ENCODE data around the gene SNRNP40.

Gene SNRNP40

DNA sequence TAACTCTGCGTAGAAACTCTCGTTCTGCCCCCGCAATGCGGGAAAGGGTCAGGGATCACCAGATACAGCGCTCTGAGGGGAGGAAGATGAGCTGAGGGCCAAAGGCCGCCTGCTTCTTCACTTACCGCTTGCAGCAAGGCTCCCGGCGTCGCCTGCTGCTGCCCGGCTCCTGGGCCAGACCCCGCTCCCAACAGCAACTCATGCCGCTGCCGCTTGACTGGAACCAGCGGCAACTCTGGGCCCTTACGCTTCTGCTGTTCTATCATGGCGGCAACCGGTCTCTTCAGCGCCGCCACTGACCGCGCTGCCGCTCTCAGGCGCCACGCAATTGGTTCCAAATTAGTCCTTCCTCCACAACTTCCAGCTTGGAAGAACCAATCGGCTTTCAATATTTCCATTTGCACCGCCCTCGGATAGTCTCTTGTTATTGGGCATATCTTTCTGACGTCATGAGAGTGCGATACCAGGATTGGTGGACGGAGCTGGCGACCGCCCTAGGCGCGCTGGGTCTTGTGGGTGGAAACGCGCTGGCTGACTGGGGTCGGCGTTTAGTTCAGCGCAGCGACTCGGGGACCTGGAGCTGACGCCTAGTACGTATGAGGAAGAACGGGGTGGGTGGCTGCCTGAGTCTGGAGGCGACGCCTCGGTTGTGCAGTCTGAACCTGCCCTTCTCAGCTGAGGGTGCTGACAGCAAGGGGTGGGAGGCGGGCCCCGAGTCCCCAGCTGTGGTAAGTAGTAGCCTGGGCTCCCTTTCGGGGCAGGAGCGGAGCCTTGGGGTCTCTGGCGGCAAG is at the start of gene SNRNP40, which contains the start of gene ZCCHC17:
Gene SNRNP40, minus strand, starts transcription at position 303 of the 791 bp plus-strand sequence. Its CDS starts 37 bp downstream, at position 266.
Gene ZCCHC17, plus strand, starts transcription at position 547 of the 791 bp plus-strand sequence. CDS start 13,067 bp downstream, outside the sequence.
- peak; percentile 52 to 100 (median 93) for DNase-seq

- DNase-seq = no peak
Measured at GRCh38 chr1:31345635-31346034, 49.0 kb upstream of the SNRNP40 start.

DNA sequence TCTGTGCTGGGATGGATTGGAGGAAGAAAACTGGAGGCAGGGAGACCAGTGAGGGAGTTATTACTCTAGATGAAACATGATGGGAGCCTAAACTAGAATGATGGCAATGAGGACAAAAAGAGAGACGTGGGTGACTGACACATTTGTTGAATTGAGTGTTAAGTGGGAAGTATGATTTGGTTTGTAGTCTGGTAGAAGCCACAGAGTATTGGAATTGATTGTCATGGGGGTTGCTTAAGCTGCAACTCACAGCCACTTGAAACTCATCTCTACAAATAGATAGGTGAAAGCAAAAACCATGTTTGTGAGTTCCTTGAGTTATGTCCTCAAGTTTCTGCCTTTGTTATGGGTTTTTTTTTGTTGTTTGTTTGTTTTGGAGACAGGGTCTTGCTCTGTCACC is 47.9 kb upstream of the SNRNP40 start:
- DNase-seq = no peak

DNA sequence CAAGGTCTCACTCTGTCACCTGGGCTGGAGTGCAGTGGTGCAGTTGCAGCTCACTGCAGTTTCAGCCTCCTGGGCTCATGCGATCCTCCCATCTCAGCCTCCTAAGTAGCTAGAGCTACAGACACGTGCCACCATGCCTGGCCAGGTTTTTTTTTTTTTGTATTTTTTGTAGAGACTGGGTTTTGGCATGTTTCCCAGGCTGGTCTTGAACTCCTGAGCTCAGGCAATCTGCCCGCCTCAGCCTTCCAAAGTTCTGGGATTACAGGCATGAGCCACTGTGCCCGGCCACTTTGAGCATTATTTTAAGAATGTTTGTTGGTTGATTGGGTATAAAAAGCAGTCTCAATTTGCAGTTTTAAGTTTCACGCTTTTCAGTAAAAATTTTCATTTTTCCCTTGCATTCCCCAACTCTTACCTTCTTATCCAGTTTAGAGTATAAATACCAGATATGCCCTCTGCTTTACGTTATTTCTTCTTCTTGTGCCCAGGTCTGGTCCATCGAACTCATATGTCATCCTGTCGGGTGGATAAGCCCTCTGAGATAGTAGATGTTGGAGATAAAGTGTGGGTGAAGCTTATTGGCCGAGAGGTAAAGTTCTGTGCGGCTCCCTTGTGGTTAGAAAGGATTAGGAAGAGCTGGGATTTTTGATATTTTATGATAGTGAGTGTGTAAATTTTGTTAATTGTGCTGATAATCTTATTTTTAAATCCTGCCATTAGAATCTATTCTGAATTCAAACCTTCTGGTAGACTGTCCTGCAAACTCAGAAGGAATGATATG is 40.3 kb upstream of the SNRNP40 start:
- no peak for DNase-seq

DNA sequence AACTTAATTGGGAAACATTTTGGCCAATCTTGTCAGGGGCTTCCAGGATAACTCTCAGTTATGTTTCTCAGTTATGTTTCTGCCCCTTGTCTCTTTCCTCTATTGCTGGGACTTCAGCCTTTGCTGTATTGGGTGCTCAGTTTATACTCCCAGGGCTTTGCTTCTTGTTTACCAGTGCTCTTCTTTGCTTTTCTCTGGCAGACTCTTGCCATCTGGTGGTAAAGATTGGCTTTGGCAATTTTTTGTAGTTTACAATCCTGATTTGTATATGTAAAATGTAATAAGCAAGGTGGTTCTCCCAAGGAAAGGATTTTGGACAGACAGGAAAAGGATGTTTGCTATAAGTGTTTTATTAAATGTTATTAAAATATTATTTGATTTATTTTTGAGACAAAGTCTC is 38.4 kb upstream of the SNRNP40 start:
- peak in 4 of 56 donors; percentile 4 to 28 (median 12) for DNase-seq

- no peak for DNase-seq
Measured at GRCh38 chr1:31327381-31327780, 30.8 kb upstream of the SNRNP40 start.

DNA sequence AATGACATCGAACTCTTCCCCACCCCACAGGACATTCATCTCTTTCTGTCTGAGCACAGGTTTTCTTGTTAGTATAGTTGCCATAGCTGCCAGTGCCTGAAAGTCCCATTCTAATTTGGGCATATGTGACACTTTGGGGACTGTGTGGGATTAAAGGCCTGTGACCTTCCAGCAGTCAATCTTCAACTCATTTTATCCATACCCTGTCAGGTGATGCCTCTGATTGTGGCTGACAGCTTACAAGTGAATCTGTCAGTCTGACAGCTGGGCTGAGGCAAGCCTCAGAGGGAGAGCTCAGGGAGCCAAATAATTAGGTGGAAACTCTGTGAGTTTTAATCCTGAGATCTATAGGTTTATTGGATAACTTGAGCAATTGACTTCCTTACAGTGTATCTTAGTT is 29.9 kb upstream of the SNRNP40 start:
- no peak for DNase-seq

DNA sequence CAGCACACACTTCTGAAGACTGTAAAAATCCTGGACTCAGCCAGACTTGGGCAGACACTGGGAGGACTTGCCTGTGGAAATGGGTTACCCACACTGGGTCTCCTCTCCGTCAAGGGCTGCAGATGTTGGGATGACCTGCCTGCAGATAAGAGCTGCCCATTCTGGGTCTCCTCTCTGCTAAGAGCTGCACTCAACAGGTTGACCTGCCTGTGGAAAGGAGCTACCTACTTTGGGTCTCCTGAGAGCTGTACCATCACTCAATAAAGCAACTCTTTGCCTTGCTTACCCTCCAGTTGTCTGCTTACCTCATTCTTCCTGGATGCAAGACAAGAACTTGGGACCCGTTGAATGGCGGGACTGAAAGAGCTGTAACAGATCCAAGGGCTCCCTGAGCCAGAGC is 28.4 kb upstream of the SNRNP40 start:
- DNase-seq = no peak

GRCh38 chr1:31324093-31324492 is 27.5 kb upstream of the SNRNP40 start:
- DNase-seq = no peak

DNA sequence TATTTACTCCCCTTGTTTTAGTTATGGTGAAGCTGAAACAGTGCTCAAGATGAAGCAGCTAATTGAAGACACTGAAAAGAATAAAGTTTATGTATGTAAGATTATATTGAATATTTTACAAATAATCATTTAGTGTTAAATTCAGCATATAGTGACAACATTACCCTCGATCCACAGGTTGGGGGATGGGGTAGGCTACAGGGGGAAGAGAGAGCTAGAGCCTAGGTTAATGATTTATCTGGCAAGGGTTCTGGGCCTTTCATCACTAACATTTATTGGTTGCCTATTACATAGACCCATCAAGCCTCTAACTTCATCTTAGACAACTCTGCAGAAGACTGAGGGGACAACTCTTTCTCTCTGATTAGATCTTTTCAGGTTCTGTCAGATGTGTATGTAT is 21.6 kb upstream of the SNRNP40 start:
- DNase-seq = no peak

GRCh38 chr1:31315902-31316301 is 19.3 kb upstream of the SNRNP40 start:
- no peak for DNase-seq

GRCh38 chr1:31310198-31310597 is 13.6 kb upstream of the SNRNP40 start:
- DNase-seq = no peak

DNA sequence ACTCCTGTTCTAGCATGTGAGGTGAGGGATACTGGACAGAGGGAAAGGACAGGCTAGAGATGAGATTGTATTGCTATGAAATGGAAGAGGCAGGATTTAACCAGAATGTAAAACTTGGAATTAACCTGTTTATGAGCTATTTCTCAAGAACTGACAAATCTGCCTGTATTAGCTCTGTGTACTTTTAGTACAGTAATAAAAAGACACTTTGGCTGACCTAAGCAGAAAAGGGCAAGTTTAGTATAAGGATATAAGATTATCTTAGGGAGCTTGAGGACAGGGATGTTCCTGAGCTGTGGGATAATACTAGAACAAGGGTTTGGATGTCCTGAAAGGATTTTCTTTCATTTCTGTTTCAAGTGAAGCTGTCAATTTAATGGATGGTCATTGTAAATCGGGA is 11.4 kb upstream of the SNRNP40 start:
- no peak for DNase-seq

GRCh38 chr1:31306278-31306677 is 9.7 kb upstream of the SNRNP40 start:
- DNase-seq = no peak

DNA sequence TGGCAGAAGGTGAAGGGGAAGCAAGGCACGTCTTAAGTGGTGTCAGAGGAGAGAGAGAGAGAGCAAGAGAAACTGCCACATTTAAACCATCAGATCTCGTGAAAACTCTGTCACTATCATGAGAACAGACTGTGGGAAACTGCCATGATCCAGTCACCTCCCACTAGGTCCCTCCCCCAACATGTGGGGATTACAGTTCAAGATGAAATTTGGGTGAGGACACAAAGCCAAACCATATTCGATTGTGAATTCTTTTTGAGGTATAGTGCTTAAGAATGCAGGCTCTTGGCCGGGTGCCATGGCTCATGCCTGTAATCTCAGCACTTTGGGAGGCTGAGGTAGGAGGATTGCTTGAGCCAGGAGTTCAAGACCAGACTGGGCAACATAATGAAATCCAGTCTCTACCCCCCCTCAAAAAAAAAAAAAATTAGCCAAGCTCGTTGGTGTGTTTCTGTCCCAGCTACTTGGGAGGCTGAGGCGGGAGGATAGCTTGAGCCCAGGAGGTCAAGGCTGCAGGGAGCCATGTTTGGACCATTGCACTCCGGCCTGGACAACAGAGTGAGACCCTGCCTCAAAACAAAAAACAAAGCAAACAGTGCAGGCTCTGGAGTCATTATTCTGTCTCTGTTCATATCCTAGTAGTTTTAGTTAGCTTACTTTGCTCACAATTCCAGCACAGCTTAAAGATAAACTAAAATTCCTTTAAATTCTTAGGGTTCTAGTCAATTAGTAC is 6.3 kb upstream of the SNRNP40 start:
- peak in 1 of 56 donors; percentile 3 for DNase-seq

GRCh38 chr1:31300193-31300592 is 3.6 kb upstream of the SNRNP40 start:
- DNase-seq = no peak

DNA sequence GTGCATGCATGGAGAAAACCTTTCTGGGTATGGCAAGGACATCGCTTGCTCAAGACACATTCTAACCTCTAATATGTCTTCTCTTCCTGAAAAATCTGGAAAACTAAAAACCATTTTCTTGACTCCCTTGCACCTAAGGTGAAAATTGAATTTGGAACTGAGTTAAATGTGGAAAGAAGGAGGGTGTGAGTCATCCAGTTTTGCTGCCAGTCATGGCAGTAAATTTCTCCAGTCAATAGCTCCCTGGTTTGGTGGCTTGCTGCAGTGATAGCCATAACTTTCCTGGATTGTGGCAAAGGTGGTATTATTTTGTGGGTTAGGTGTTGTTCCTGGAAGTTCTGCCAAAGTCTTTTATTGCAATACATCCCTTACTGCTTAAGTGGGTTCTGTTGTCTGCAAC is 2.8 kb upstream of the SNRNP40 start:
- DNase-seq = no peak

DNA sequence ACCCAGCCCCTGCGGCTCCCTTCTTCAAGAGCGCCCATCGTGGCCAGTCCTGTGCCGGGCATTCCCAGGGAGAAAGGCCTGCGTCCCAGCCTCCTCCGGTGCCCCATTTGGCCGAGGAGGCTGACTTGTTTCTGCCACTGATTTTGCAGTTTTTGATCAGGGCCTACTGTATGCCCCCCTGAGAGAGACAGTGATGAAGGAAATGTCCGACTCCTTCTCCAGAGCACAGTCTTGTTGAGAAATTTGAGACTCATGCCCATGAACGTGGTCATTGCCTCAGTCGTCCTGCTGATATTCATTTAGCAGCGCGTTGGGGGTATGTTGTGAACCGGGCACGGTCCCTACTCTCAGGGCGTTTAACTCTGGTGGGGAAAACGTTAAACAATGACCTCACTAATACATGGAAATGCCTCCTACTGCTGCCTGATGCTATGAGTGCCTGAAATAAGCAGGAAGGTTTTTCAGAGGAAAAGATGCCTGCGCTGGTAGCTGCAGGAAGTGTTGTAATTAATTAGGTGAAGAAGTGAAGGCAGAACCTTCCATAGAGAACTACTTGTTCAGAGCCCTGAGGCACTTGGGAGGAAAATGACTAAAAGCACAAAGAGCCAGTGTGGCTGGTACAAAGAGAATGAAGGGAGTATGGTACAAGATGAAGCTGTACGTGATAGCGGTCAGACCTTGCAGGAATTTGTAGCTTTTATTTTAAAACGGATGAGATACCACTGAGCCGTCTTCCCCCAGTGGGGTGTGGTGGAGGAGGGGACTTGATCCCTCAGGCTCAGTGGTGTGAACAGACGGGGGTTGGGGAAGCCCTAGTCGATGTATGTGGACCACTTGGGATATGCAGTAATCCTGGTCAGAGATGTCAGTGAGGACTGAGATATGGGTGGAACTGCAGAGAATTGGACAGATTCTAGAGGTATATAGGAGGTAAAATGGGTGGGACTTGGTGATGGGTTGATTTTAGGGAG is 974 bp upstream of the SNRNP40 start:
- DNase-seq = peak in 6 of 56 donors; percentile 5 to 32 (median 8)

DNA sequence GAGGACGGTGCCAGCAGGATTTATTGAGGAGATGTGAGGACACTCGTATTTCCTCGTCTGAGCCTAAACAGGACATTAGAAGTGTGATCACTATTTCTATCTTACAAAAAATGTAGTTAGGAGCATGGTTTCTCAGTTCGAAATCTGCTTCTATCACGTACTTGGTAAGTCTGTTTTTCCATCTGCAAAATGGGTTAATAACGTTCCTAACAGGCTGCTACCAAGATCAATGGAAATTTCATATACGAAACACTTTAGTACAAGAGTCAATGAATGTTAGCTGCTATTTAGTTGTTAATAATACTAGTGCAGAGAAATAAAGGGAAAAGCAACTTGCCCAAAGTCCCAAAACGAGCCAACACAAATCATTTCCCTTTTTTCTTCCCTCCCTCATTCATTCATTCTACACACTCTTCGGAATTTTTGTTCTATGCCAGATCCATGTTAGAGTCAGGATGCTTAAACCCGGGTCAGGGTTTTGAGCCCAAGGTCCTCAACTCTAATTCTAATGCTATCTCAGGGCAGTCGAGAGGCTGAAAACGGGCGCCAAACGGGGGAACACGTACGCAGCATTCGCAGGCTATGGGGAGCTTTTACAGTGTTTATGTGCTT is 608 bp downstream of the SNRNP40 start:
- no peak for DNase-seq

DNA sequence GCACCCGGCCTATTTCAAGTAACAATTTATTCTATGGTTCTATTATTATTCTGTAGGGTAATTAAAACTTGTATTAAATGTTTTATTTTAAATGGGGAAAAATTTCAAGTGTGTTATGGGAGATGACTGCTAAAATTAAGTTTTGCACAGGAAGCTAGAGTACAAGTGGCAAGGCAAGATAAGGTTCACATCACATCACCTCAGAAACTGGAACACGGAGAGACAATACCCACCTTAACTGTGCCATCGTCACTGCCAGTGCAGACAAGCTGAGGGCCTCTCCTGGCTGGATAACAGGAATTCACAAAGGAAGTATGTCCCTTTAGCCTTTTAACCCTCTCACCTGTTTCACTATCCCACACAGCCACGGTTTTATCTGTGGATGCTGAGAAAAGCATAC is 7.6 kb downstream of the SNRNP40 start:
- DNase-seq = no peak
